Neuronal stem cell (in vitro differentiated cells): ENCODE results near the gene PLXNA1.

ENCODE experiments used
- DNase-seq: peaks from one replicate; pipeline ENCODE4 v3.0.0-alpha.2; 2013; ENCODE audit warnings: low spot score
- H2AFZ ChIP-seq: one replicate; pipeline ENCODE4 v1.6.1; 2013; ENCODE audit warnings: mild to moderate bottlenecking, low read length, inconsistent platforms
- H2AK5ac ChIP-seq: 2 replicates; pipeline ENCODE4 v1.6.1; 2013; ENCODE audit warnings: low read depth, mild to moderate bottlenecking, inconsistent platforms, low read length, moderate library complexity, mixed read lengths
- H2BK120ac ChIP-seq: 2 replicates; pipeline ENCODE4 v1.6.1; 2013; ENCODE audit warnings: low read depth, mild to moderate bottlenecking, inconsistent platforms, low read length, moderate library complexity, mixed read lengths
- H2BK12ac ChIP-seq: one replicate; pipeline ENCODE4 v1.6.1; 2013; ENCODE audit warnings: low read length, inconsistent platforms
- H2BK15ac ChIP-seq: 2 replicates; pipeline ENCODE4 v1.6.1; 2013; ENCODE audit warnings: mild to moderate bottlenecking, low read length, inconsistent platforms, mixed read lengths
- H2BK5ac ChIP-seq: one replicate; pipeline ENCODE4 v1.6.1; 2013; ENCODE audit warnings: inconsistent platforms, mild to moderate bottlenecking, low read length, moderate library complexity
- H3K14ac ChIP-seq: one replicate; pipeline ENCODE4 v1.6.1; 2013; ENCODE audit warnings: low read length, inconsistent platforms
- H3K18ac ChIP-seq: 2 replicates; pipeline ENCODE4 v1.6.1; 2013; ENCODE audit warnings: low read length, inconsistent platforms
- H3K23ac ChIP-seq: 2 replicates; pipeline ENCODE4 v1.6.1; 2013; ENCODE audit warnings: low read depth, mild to moderate bottlenecking, mixed read lengths, low read length, inconsistent platforms; ENCODE audit not compliant: poor library complexity
- H3K27ac ChIP-seq: replicated peaks from 3 replicates; pipeline ENCODE4 v1.5.1; 2013; ENCODE audit warnings: low read length, inconsistent platforms
- H3K27me3 ChIP-seq, 3 experiments: 2 replicates each; pipeline ENCODE4 v1.6.1; 2013; ENCODE audit warnings: low read length in 3 of 3, mild to moderate bottlenecking in 2 of 3, inconsistent platforms in 1 of 3, low read depth in 1 of 3, mixed read lengths in 1 of 3, moderate library complexity in 1 of 3; ENCODE audit not compliant: control insufficient read depth in 3 of 3, insufficient read depth in 3 of 3
- H3K36me3 ChIP-seq, 2 donors: replicated peaks in 1 of 2; 2 replicates each; pipeline ENCODE4 v1.6.1; 2013; ENCODE audit warnings: low read length in 2 of 2; ENCODE audit not compliant: control insufficient read depth in 2 of 2, insufficient read depth in 2 of 2
- H3K4ac ChIP-seq: 2 replicates; pipeline ENCODE4 v1.6.1; 2013; ENCODE audit warnings: inconsistent platforms, mild to moderate bottlenecking, low read length, moderate library complexity
- H3K4me1 ChIP-seq, 2 donors: 1 replicate in 1 of 2; 2 replicates in 1 of 2; pipeline ENCODE4 v1.6.1; 2013; ENCODE audit warnings: low read length in 2 of 2, low read depth in 1 of 2; ENCODE audit not compliant: control insufficient read depth in 2 of 2, insufficient read depth in 1 of 2
- H3K4me2 ChIP-seq: one replicate; pipeline ENCODE4 v1.6.1; 2013; ENCODE audit warnings: mild to moderate bottlenecking, low read length, inconsistent platforms; ENCODE audit not compliant: insufficient read depth, poor library complexity, severe bottlenecking
- H3K4me3 ChIP-seq, 2 donors: 2 replicates each; pipeline ENCODE4 v1.5.1; 2013; ENCODE audit warnings: low read length in 2 of 2, mild to moderate bottlenecking in 2 of 2, inconsistent platforms in 1 of 2, moderate library complexity in 1 of 2
- H3K79me1 ChIP-seq: one replicate; pipeline ENCODE4 v1.6.1; 2013; ENCODE audit warnings: low read depth, mild to moderate bottlenecking, inconsistent platforms, low read length, moderate library complexity
- H3K9ac ChIP-seq: one replicate; pipeline ENCODE4 v1.6.1; 2013; ENCODE audit warnings: mild to moderate bottlenecking, low read depth, low read length, inconsistent platforms; ENCODE audit not compliant: poor library complexity
- H3K9me3 ChIP-seq, 2 donors: replicated peaks in 1 of 2; 2 replicates each; pipeline versions ENCODE3 to v1.6.1; 2013; ENCODE audit warnings: low read length in 2 of 2, mild to moderate bottlenecking in 2 of 2, inconsistent platforms in 1 of 2, low read depth in 1 of 2, mixed read lengths in 1 of 2, moderate library complexity in 1 of 2; ENCODE audit not compliant: control insufficient read depth in 2 of 2, insufficient read depth in 1 of 2
- H4K8ac ChIP-seq: one replicate; pipeline ENCODE4 v1.6.1; 2013; ENCODE audit warnings: low read depth, mild to moderate bottlenecking, inconsistent platforms, low read length, moderate library complexity
- H4K91ac ChIP-seq: one replicate; pipeline ENCODE4 v1.6.1; 2013; ENCODE audit warnings: low read length, low read depth, mild to moderate bottlenecking, inconsistent platforms; ENCODE audit not compliant: poor library complexity
- WGBS, 2 donors: extraction: QIAGEN DNeasy Blood & Tissue Kit; methylation state at CpG; one replicate each; pipeline ENCODE4 v1.1.7; 2013; ENCODE audit warnings: missing lambda C conversion rate in 2 of 2, mixed read lengths in 1 of 2; ENCODE audit not compliant: insufficient read length in 2 of 2, insufficient replicate concordance in 1 of 2; ENCODE audit errors: extremely low coverage in 2 of 2; 5-methylcytosine and 5-hydroxymethylcytosine counted together

The PLXNA1 gene

DNA sequence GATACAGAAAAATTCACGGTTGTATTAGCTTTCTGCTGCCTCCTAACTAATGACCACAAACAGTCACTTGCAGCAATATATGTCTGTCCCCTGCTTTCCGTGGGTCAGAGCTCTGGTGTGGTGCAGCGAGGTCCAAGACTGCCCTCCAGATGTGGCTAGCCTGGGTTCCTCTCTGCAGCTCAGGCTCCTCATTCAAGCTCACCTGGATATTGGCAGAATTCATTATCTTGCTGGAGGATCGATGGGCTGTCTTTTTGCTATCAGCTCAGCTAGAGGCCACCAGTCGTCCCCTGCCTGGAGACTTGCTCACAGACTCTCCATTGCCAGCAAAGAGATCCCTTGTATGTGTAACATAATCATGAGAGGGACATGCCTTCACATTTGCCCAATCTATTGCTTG is 12.8 kb upstream of the PLXNA1 start:
- Histone ChIP-seq H3K36me3 (no peaks in the 10 kb centered on the region), H3K9me3 (peaks cover 5 to 9% of the 10 kb centered on the region in 2 donors), H2BK15ac (no peak overlapping the region), H3K18ac (no peak overlapping the region), H3K9ac (no peak overlapping the region), H3K4me2 (no peak overlapping the region), H3K14ac (no peak overlapping the region), H2BK5ac (no peak overlapping the region), H2BK12ac (no peak overlapping the region), H2AFZ (no peak overlapping the region), H4K8ac (no peak overlapping the region), H3K4ac (no peak overlapping the region), H3K27ac (no peak overlapping the region), H3K79me1 (no peaks in the 10 kb centered on the region), H3K27me3 (no peaks in the 10 kb centered on the region), H3K4me1 (peaks cover 21 to 39% of the 10 kb centered on the region in 2 donors), H3K4me3 (no peak overlapping the region), H2BK120ac (no peak overlapping the region), H3K23ac (no peak overlapping the region), H4K91ac (no peak overlapping the region), H2AK5ac (no peak overlapping the region)
- DNase-seq = no peak
- no CpG with 5 or more reads among the region's 5 CpGs for WGBS, 2 donors

- Histone ChIP-seq H2BK15ac (no peak overlapping the region), H4K8ac (no peak overlapping the region), H3K27ac (no peak overlapping the region), H2AK5ac (no peak overlapping the region), H3K36me3 (no peaks in the 10 kb centered on the region), H3K27me3 (no peaks in the 10 kb centered on the region), H2AFZ (no peak overlapping the region), H2BK5ac (no peak overlapping the region), H4K91ac (no peak overlapping the region), H3K14ac (no peak overlapping the region), H3K23ac (no peak overlapping the region), H3K4ac (no peak overlapping the region), H3K9me3 (peaks cover 5 to 9% of the 10 kb centered on the region in 2 donors), H2BK12ac (no peak overlapping the region), H3K9ac (no peak overlapping the region), H3K18ac (no peak overlapping the region), H3K4me1 (peaks cover 21 to 39% of the 10 kb centered on the region in 2 donors), H3K4me3 (peak overlapping the region in 1 of 2 donors; percentile 33), H2BK120ac (no peak overlapping the region), H3K79me1 (no peaks in the 10 kb centered on the region), H3K4me2 (no peak overlapping the region)
- no CpG with 5 or more reads among the region's 5 CpGs for WGBS, 2 donors
- no peak for DNase-seq
These were observed 12.0 kb upstream of the PLXNA1 start for GRCh38 chr3:126970921-126971320.

DNA sequence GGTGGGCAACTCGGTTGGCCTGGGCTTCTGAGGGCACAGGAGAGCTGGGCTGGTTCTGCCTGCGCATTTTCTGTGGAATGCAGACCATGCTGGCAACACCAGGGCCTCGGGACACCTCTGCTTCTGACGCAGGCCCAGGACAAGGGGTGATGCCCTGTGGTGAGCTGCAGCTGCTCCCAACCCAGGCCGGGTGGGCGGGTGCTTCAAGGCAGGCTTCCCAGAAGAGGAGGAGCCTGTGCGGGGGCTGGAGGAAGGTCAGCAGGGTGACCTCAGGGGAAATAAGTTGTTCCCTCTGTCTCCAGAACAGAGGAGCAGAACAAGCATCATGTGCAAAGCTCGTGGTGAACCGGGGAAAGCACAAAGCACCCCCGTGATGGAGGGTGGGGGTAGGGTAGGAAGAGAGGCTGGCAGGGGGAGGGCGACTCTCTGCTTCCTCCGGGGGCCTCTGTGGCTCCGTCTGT is 11.0 kb upstream of the PLXNA1 start:
- Histone ChIP-seq H2BK5ac (no peak overlapping the region), H3K14ac (no peak overlapping the region), H2AFZ (peak overlapping the region; percentile 82), H3K4ac (no peak overlapping the region), H3K18ac (peak overlapping the region; percentile 93), H3K4me3 (no peak overlapping the region), H2AK5ac (peak overlapping the region; percentile 87), H4K91ac (peak overlapping the region; percentile 25), H3K4me1 (peaks cover 21 to 39% of the 10 kb centered on the region in 2 donors), H2BK15ac (peak overlapping the region; percentile 72), H2BK120ac (no peak overlapping the region), H3K27ac (no peak overlapping the region), H4K8ac (no peak overlapping the region), H3K36me3 (no peaks in the 10 kb centered on the region), H3K27me3 (no peaks in the 10 kb centered on the region), H3K9me3 (peaks cover 5 to 9% of the 10 kb centered on the region in 2 donors), H2BK12ac (peak overlapping the region; percentile 94), H3K23ac (peak overlapping the region; percentile 20), H3K4me2 (no peak overlapping the region), H3K9ac (peak overlapping the region; percentile 61), H3K79me1 (no peaks in the 10 kb centered on the region)
- WGBS, 2 donors = no CpG with 5 or more reads among the region's 13 CpGs
- no peak for DNase-seq

GRCh38 chr3:126972866-126973265 is 10.0 kb upstream of the PLXNA1 start:
- peak overlapping the region; percentile 13 for H3K18ac ChIP-seq
- DNase-seq = no peak
- H2BK15ac ChIP-seq = peak overlapping the region; percentile 72
- H2AFZ ChIP-seq = no peak overlapping the region
- H3K9ac ChIP-seq = peak overlapping the region; percentile 61
- H3K36me3 ChIP-seq = no peaks in the 10 kb centered on the region
- no peak overlapping the region for H3K14ac ChIP-seq
- H2BK5ac ChIP-seq = no peak overlapping the region
- no peak overlapping the region for H4K8ac ChIP-seq
- H3K9me3 ChIP-seq = peaks cover 5 to 9% of the 10 kb centered on the region in 2 donors
- H2BK120ac ChIP-seq = peak overlapping the region; percentile 40
- H3K4me3 ChIP-seq = no peak overlapping the region
- peak overlapping the region; percentile 41 for H2AK5ac ChIP-seq
- no peak overlapping the region for H2BK12ac ChIP-seq
- no peak overlapping the region for H3K4me2 ChIP-seq
- H3K27me3 ChIP-seq = no peaks in the 10 kb centered on the region
- no peaks in the 10 kb centered on the region for H3K79me1 ChIP-seq
- H4K91ac ChIP-seq = peak overlapping the region; percentile 86
- H3K27ac ChIP-seq = no peak overlapping the region
- H3K4me1 ChIP-seq = peaks cover 21 to 39% of the 10 kb centered on the region in 2 donors
- peak overlapping the region; percentile 20 for H3K23ac ChIP-seq
- no CpG with 5 or more reads among the region's 5 CpGs for WGBS, 2 donors
- H3K4ac ChIP-seq = no peak overlapping the region
